Fibroblast of lung (primary cell): ENCODE results near the gene KLC4. TPM values are rescaled to one million over a fixed set of nuclear protein-coding genes. Genes with fewer than 3 reads are reported as not detected.
"Not testable (repeated sequence)": the region's sequence is repeated elsewhere in the genome, so short reads cannot be mapped to it uniquely, and the experiment has no call there.

Experiments
- DNase-seq, 2 donors: peaks; one replicate each; pipeline versions ENCODE4 v3.0.0 to v3.0.0-alpha.2; 2010; ENCODE audit warnings: low read depth in 2 of 2
- H2AFZ ChIP-seq: 2 replicates; pipeline ENCODE4 v1.5.1; 2012; ENCODE audit warnings: low read length, control low read depth, inconsistent platforms
- H3K27ac ChIP-seq: 2 replicates; pipeline ENCODE4 v1.5.1; 2011; ENCODE audit warnings: low read length, control low read depth; ENCODE audit not compliant: insufficient read depth
- H3K27me3 ChIP-seq: 2 replicates; pipeline ENCODE4 v1.5.1; 2011; ENCODE audit warnings: mild to moderate bottlenecking, low read length; ENCODE audit not compliant: control insufficient read depth, insufficient read depth
- H3K36me3 ChIP-seq: 2 replicates; pipeline ENCODE4 v1.5.1; 2011; ENCODE audit warnings: low read length; ENCODE audit not compliant: control insufficient read depth, insufficient read depth
- H3K4me1 ChIP-seq: 2 replicates; pipeline ENCODE4 v1.5.1; 2011; ENCODE audit warnings: low read length; ENCODE audit not compliant: control insufficient read depth, insufficient read depth; ENCODE audit errors: extremely low read depth
- H3K4me2 ChIP-seq: 2 replicates; pipeline ENCODE4 v1.5.1; 2011; ENCODE audit warnings: low read length, control low read depth; ENCODE audit not compliant: insufficient read depth; ENCODE audit errors: extremely low read depth
- H3K4me3 ChIP-seq, 4 experiments: fragments of 200-600 bp in 1 of 4; sonication (generic) in 1 of 4; replicated peaks in 1 of 4; 2 replicates each; pipeline ENCODE4 v1.5.1; 2011 to 2016; ENCODE audit warnings: low read length in 4 of 4, low read depth in 3 of 4, mild to moderate bottlenecking in 3 of 4, control low read depth in 2 of 4, inconsistent platforms in 1 of 4, mixed read lengths in 1 of 4; ENCODE audit not compliant: insufficient read depth in 1 of 4; ENCODE audit errors: control extremely low read depth in 1 of 4
- H3K79me2 ChIP-seq: 2 replicates; pipeline ENCODE4 v1.5.1; 2012; ENCODE audit warnings: mild to moderate bottlenecking, low read length, inconsistent platforms; ENCODE audit not compliant: control insufficient read depth, insufficient read depth
- H3K9ac ChIP-seq: 2 replicates; pipeline ENCODE4 v1.5.1; 2011; ENCODE audit warnings: mild to moderate bottlenecking, low read length, control low read depth; ENCODE audit not compliant: insufficient read depth
- H3K9me3 ChIP-seq: 2 replicates; pipeline ENCODE4 v1.5.1; 2012; ENCODE audit warnings: low read depth, low read length; ENCODE audit not compliant: control insufficient read depth, insufficient read depth
- H4K20me1 ChIP-seq: 2 replicates; pipeline ENCODE4 v1.5.1; 2011; ENCODE audit warnings: low read length; ENCODE audit not compliant: control insufficient read depth, insufficient read depth; ENCODE audit errors: extremely low read depth
- CTCF ChIP-seq, 2 donors: IDR thresholded peaks in 1 of 2; conservative IDR thresholded peaks in 1 of 2; 1 replicate in 1 of 2; 2 replicates in 1 of 2; pipeline ENCODE4 v1.5.1; 2011 to 2012; ENCODE audit warnings: low read length in 2 of 2, control low read depth in 1 of 2, inconsistent platforms in 1 of 2, low read depth in 1 of 2, mild to moderate bottlenecking in 1 of 2
- EZH2 ChIP-seq: IDR thresholded peaks from 2 replicates; pipeline ENCODE4 v1.5.1; 2012; ENCODE audit warnings: low read length, control low read depth, mild to moderate bottlenecking; ENCODE audit errors: missing control alignments
- polyA plus RNA-seq, 2 donors: library from polyadenylated mRNA; depleted of rRNA in 1 of 2; stranded (reverse) in 1 of 2; unstranded in 1 of 2; fragments of >200 nt; gene quantifications; 2 replicates each; pipeline ENCODE4 v1.2.1, GENCODE V29; 2011 to 2012; ENCODE audit warnings: missing spikeins in 1 of 2
- total RNA-seq: library from RNA; depleted of rRNA; stranded (reverse); fragments of >200 nt; gene quantifications from 2 replicates; pipeline ENCODE4 v1.2.1, GENCODE V29; 2014

The KLC4 gene
- total and polyA plus RNA-seq, 2 donors (not counting 1 experiment from before 2014, with no cell fraction given): 7.2 to 22.5 TPM

- TF ChIP-seq EZH2 (no peak), CTCF (conservative IDR thresholded peaks at IDR 0.05 in 1 of 2, IDR thresholded peaks at IDR 0.05 in 1 of 2; ENCODE audit: low read depth in 1 of 2, low read length in 2 of 2) (no peak)
- Histone ChIP-seq H3K27me3 (no peaks in the 10 kb centered on the region), H3K9ac (no peak overlapping the region), H3K4me3 (peak overlapping the region in 2 of 4 experiments; percentile 69 to 82), H2AFZ (no peak overlapping the region), H4K20me1 (no peaks in the 10 kb centered on the region), H3K36me3 (peaks cover 2% of the 10 kb centered on the region), H3K27ac (no peak overlapping the region), H3K9me3 (no peaks in the 10 kb centered on the region), H3K79me2 (peaks cover 13% of the 10 kb centered on the region), H3K4me1 (peaks cover 18% of the 10 kb centered on the region), H3K4me2 (no peak overlapping the region)
- peak; percentile 82 to 86 for DNase-seq
These were observed 19.3 kb downstream of the KLC4 start for GRCh38 chr6:43078691-43079090.

- Histone ChIP-seq H2AFZ (no peak overlapping the region), H3K9me3 (no peaks in the 10 kb centered on the region), H3K4me1 (peaks cover 10% of the 10 kb centered on the region), H3K4me3 (no peak overlapping the region), H3K36me3 (no peaks in the 10 kb centered on the region), H3K9ac (no peak overlapping the region), H3K4me2 (no peak overlapping the region), H3K79me2 (peaks cover 16% of the 10 kb centered on the region), H4K20me1 (no peaks in the 10 kb centered on the region), H3K27ac (no peak overlapping the region), H3K27me3 (no peaks in the 10 kb centered on the region)
- TF ChIP-seq EZH2: no peak
- no peak for TF ChIP-seq CTCF (conservative IDR thresholded peaks at IDR 0.05 in 1 of 2, IDR thresholded peaks at IDR 0.05 in 1 of 2; ENCODE audit: low read depth in 1 of 2, low read length in 2 of 2)
- no peak for DNase-seq
These were observed 21.6 kb downstream of the KLC4 start for GRCh38 chr6:43081043-43081442.

- not testable (repeated sequence) for H3K4me3 ChIP-seq, H3K27ac ChIP-seq, H2AFZ ChIP-seq, H3K36me3 ChIP-seq, H3K9me3 ChIP-seq, H3K9ac ChIP-seq, H3K27me3 ChIP-seq, H4K20me1 ChIP-seq, H3K4me2 ChIP-seq
- DNase-seq: peak; percentile 50 to 60
- Histone ChIP-seq H3K4me1 (peaks cover 10% of the 10 kb centered on the region), H3K79me2 (peaks cover 16% of the 10 kb centered on the region)
These were observed 22.5 kb downstream of the KLC4 start for GRCh38 chr6:43081922-43082321.
